ENCODE results near the gene GNS. TPM values are rescaled to one million over a fixed set of nuclear protein-coding genes. Genes with fewer than 3 reads are reported as not detected.

GNS gene
- total and polyA plus RNA-seq, 10 of the 15 experiments (the other 5 are each of a cell fraction or from before 2014, with no cell fraction given) = 4.1 to 33.8 (median 19.1) TPM

- TF ChIP-seq ZNF592 (IDR thresholded peaks at IDR 0.05) = no peak
- TF ChIP-seq USF2 (IDR thresholded peaks at IDR 0.05; ENCODE audit: borderline replicate concordance, low read depth, low read length) = no peak
- no peak for TF ChIP-seq CEBPZ (IDR thresholded peaks at IDR 0.05; ENCODE audit: low read depth, low read length)
- no peak; the same call in 1 of the 2 replicates for TF ChIP-seq ATF2 (IDR thresholded peaks at IDR 0.05; ENCODE audit: low read length)
- no peak for TF ChIP-seq MYC (IDR thresholded peaks at IDR 0.05; ENCODE audit: insufficient read depth, insufficient read length, insufficient replicate concordance, low read length, severe bottlenecking)
- no peak for TF ChIP-seq CUX1 (IDR thresholded peaks at IDR 0.05; ENCODE audit: insufficient replicate concordance, low read depth, low read length)
- 0 out of 2 replicates have a peak, but pooled peaks have one; percentile 34 for TF ChIP-seq TAF1 (IDR thresholded peaks at IDR 0.05; ENCODE audit: borderline replicate concordance, low read depth, low read length)
- TF ChIP-seq ZSCAN29 (IDR thresholded peaks at IDR 0.05) = no peak
- no peak for TF ChIP-seq KAT2A (conservative IDR thresholded peaks at IDR 0.05; ENCODE audit: control insufficient read depth, low read depth, low read length)
- TF ChIP-seq ZNF217 (IDR thresholded peaks at IDR 0.05) = no peak
- TF ChIP-seq HDAC6 (IDR thresholded peaks at IDR 0.05; ENCODE audit: unreplicated experiment) = no peak
- TF ChIP-seq CREM (IDR thresholded peaks at IDR 0.05; ENCODE audit: low read depth) = peak; percentile 39; the same call in 1 of the 2 replicates
- TF ChIP-seq WRNIP1 (IDR thresholded peaks at IDR 0.05; ENCODE audit: borderline replicate concordance, low read depth, low read length) = 0 out of 2 replicates have a peak, but pooled peaks have one; percentile 39
- no peak for TF ChIP-seq SP1 (IDR thresholded peaks at IDR 0.05; ENCODE audit: low read depth, low read length)
These were observed 89.8 kb downstream of the GNS start (continued) for GRCh38 chr12:64669270-64669842.

All from GM12878 (cell line).